Measurements from ENCODE around the gene P2RY13. TPM values are rescaled to one million over a fixed set of nuclear protein-coding genes. Genes with fewer than 3 reads are reported as not detected.

The P2RY13 gene
- total RNA-seq, 1 donor from 2014 or later = not detected

GRCh38 chr3:151300539-151300938 is 28.8 kb downstream of the P2RY13 start:
- no peaks in the 10 kb centered on the region for H3K27me3 Mint-ChIP-seq
- no peaks in the 10 kb centered on the region for H3K9me3 Mint-ChIP-seq (ENCODE audit: low read depth)
- DNase-seq (ENCODE audit: low spot score, unreplicated experiment) = no peak
- H3K4me1 Mint-ChIP-seq (ENCODE audit: low read depth) = peaks cover 9% of the 10 kb centered on the region
- no peak overlapping the region for H3K4me3 Mint-ChIP-seq (ENCODE audit: low read depth)
- no peak for TF ChIP-seq CTCF (IDR thresholded peaks at IDR 0.05; ENCODE audit: unreplicated experiment)
- no peak overlapping the region for H3K27ac Mint-ChIP-seq
- no peaks in the 10 kb centered on the region for H3K36me3 Mint-ChIP-seq (ENCODE audit: insufficient read depth)

GRCh38 chr3:151299006-151299405 is 30.3 kb downstream of the P2RY13 start:
- no peak overlapping the region for H3K27ac Mint-ChIP-seq

GRCh38 chr3:151297429-151297828 is 31.9 kb downstream of the P2RY13 start:
- H3K9me3 Mint-ChIP-seq (ENCODE audit: low read depth) = no peaks in the 10 kb centered on the region
- peaks cover 6% of the 10 kb centered on the region for H3K4me1 Mint-ChIP-seq (ENCODE audit: low read depth)
- no peaks in the 10 kb centered on the region for H3K36me3 Mint-ChIP-seq (ENCODE audit: insufficient read depth)
- no peak overlapping the region for H3K4me3 Mint-ChIP-seq (ENCODE audit: low read depth)
- DNase-seq (ENCODE audit: low spot score, unreplicated experiment) = no peak
- H3K27ac Mint-ChIP-seq = no peak overlapping the region
- no peaks in the 10 kb centered on the region for H3K27me3 Mint-ChIP-seq
- no peak for TF ChIP-seq CTCF (IDR thresholded peaks at IDR 0.05; ENCODE audit: unreplicated experiment)

More at GRCh38 chr3:151299006-151299405, 30.3 kb downstream of the P2RY13 start:
- Mint-ChIP-seq H3K4me1 (ENCODE audit: low read depth) (peaks cover 9% of the 10 kb centered on the region), H3K4me3 (ENCODE audit: low read depth) (no peak overlapping the region), H3K9me3 (ENCODE audit: low read depth) (no peaks in the 10 kb centered on the region), H3K27me3 (no peaks in the 10 kb centered on the region), H3K36me3 (ENCODE audit: insufficient read depth) (no peaks in the 10 kb centered on the region)
- no peak for DNase-seq (ENCODE audit: low spot score, unreplicated experiment)
- TF ChIP-seq CTCF (IDR thresholded peaks at IDR 0.05; ENCODE audit: unreplicated experiment) = no peak

- H3K27me3 Mint-ChIP-seq = no peaks in the 10 kb centered on the region
- H3K36me3 Mint-ChIP-seq (ENCODE audit: insufficient read depth) = no peaks in the 10 kb centered on the region
- no peak for TF ChIP-seq CTCF (IDR thresholded peaks at IDR 0.05; ENCODE audit: unreplicated experiment)
- no peaks in the 10 kb centered on the region for H3K9me3 Mint-ChIP-seq (ENCODE audit: low read depth)
- DNase-seq (ENCODE audit: low spot score, unreplicated experiment) = no peak
- no peak overlapping the region for H3K4me3 Mint-ChIP-seq (ENCODE audit: low read depth)
- no peak overlapping the region for H3K27ac Mint-ChIP-seq
- peaks cover 6% of the 10 kb centered on the region for H3K4me1 Mint-ChIP-seq (ENCODE audit: low read depth)
Observed at GRCh38 chr3:151296226-151296625, 33.1 kb downstream of the P2RY13 start.

- Mint-ChIP-seq H3K9me3 (ENCODE audit: low read depth) (no peaks in the 10 kb centered on the region), H3K27ac (peak overlapping the region; percentile 18)
- no peak for DNase-seq (ENCODE audit: low spot score, unreplicated experiment)
Observed at GRCh38 chr3:151293127-151293526, 36.2 kb downstream of the P2RY13 start.

More at GRCh38 chr3:151293127-151293526, 36.2 kb downstream of the P2RY13 start:
- Mint-ChIP-seq H3K4me3 (ENCODE audit: low read depth) (no peak overlapping the region), H3K27me3 (no peaks in the 10 kb centered on the region), H3K36me3 (ENCODE audit: insufficient read depth) (no peaks in the 10 kb centered on the region), H3K4me1 (ENCODE audit: low read depth) (peaks cover 6% of the 10 kb centered on the region)
- TF ChIP-seq CTCF (IDR thresholded peaks at IDR 0.05; ENCODE audit: unreplicated experiment) = no peak

Data from progenitor cell of endocrine pancreas (in vitro differentiated cells).